ENCODE measurements around the gene ZNF519.
"Not testable (repeated sequence)": the region's sequence is repeated elsewhere in the genome, so short reads cannot be mapped to it uniquely, and the experiment has no call there.

The ZNF519 gene

DNA sequence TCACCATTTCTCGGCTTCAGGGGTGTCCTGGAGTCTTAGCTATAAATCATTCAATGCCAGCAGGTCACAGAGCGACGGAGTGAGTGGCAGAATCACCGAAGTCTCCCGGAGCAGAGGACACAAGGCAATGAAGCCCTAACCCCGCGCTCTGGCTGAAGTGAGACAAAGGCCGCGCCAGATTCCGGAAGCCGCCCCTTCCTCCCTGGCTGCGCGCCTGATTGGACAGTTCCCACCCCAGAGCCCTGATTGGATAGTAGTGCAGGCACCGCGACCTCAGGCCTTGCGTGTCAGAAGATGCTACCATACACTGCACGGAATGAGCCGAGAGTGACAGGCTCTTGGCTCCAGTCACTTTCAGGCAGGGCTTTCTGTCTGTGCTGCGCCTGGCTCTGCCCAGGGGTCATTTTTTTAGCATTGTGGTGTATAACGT lies at the start of gene ZNF519:
Gene ZNF519 (minus strand): TSS at position 165 of the 430 bp plus-strand sequence. CDS start 158 bp downstream, at position 7.
- DNase-seq = peak; percentile 97

DNA sequence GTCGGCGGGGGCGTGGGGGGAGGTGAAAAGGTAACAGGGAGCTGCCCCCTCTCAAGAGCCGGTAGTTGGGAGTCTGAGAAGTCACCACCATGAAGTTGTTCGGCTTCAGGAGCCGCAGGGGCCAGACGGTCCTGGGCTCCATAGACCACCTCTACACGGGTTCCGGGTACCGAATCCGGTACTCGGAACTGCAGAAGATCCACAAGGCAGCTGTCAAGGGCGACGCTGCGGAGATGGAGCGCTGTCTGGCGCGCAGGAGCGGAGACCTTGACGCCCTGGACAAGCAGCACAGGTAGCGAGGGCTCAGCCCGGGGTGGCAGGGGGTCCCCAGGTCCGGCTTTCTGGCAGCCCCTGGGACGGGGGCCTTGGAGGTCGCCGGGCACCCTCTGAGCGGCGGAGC lies 47.1 kb upstream of the ZNF519 start:
- DNase-seq = no peak

DNA sequence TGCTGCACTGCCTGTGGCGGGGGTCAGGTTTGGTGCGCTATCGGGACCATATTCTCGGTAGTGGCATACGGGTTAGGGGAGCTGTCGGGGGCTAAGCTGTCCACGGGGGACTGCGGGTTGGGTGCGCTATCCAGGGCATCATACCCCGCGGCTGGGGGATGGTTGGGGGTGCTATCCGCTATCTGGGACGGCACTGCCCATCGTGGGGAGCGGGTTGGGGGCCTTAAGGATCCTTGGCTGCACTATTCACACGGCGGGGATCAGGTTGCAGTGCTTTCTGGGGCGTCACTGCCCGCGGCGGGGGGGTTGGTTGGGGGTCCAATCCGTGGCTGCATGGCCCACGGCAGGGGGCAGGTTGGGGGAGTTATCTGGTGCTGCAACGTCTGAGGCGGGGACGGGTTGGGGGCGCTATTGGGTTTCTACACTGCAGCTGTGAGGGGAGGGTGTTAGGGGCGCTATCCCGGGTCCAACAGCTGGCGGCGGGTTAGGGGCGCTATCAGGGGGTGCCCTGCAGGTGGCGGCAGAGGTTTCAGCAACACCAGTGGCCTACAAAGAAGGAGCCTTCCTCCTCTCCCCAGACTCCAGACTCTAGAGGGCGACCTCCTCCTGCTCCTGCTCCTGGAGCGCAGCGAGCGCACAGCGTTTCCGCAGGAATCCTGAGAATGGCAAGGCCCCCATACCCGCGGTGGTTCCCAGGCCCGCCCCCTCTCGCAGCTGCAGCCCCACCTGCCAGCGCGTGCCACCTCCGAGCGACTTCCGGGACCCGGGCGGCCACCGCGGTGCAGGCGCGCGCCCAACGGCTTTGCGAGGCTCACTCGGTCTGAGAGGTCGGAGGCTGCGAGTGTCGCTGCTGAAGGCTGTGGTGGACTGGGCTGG lies 46.3 kb upstream of the ZNF519 start:
- DNase-seq = peak; percentile 27

DNA sequence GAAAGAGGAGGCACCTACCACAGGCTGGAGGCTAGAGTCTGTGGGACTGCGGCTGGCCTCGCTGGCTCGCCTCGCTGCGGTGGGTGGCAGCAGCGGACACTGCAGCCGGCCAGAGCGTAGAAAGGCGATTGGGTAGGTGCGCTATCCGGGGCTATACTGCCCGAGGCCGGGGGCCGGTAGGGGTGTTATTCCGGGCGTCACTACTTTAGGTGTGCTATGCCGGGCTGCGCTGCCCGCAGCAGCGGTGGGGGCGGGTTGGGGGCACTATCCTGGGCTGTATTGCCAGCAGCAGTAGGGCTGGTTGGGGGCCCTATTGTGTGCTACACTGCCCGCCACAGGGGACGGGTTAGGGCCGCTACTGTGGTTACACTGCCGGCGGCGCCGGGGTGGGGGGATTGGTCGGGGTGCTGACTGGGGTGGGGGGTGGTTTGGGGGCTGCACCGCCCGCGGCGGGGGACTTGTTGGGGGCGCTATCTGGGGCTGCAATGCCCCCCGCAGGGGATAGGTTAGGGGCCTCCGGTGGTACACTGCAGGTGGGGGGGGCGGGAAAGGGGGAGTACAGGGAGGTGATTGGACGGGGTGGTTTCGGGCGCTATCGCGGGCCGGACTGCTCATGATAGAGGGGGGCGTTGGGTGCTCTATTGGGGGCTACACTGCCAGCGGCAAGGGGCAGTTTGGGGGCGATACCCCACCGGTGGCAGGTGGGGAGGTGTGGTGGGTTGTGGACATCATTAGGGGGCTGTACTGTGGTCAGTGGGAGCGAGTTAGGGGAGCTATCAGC lies 45.5 kb upstream of the ZNF519 start:
- DNase-seq = not testable (repeated sequence)

DNA sequence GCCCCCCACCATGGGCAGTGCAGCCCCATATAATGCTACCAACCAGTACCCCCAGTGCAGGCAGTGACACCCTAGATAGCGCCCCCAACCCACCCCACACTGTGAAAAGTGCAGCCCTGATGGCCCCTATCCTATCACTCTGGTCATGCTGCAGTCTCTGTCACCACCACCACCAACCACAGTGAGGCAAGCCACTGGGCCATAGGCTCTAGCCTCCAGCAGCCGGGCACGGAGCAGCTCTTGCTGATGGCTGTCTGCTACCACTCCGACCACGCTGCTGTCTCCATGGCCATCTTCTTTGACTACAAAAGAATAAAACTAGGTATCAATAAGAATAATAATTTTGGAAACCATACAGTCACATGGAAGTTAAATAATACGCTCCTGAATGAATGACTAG lies 43.2 kb upstream of the ZNF519 start:
- not testable (repeated sequence) for DNase-seq

DNA sequence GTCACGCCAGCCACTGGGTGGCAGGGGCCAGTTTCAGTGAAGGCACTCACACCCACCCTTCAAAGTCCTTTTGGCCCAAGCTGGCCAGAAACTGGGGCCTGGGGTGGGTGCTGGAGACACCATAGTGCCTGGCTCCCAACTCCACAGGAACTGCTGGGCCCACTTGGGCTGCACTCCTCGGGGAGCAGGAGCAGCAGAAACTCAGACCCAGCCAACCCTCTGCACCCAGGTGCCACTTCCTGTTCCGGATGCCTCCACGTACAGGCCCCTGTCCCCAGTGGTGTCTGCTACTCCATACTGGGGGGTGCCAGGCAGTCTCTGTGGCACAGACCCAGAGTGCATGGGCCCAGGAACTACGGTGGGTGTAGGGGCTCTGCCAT lies 42.5 kb upstream of the ZNF519 start:
- no peak for DNase-seq

DNA sequence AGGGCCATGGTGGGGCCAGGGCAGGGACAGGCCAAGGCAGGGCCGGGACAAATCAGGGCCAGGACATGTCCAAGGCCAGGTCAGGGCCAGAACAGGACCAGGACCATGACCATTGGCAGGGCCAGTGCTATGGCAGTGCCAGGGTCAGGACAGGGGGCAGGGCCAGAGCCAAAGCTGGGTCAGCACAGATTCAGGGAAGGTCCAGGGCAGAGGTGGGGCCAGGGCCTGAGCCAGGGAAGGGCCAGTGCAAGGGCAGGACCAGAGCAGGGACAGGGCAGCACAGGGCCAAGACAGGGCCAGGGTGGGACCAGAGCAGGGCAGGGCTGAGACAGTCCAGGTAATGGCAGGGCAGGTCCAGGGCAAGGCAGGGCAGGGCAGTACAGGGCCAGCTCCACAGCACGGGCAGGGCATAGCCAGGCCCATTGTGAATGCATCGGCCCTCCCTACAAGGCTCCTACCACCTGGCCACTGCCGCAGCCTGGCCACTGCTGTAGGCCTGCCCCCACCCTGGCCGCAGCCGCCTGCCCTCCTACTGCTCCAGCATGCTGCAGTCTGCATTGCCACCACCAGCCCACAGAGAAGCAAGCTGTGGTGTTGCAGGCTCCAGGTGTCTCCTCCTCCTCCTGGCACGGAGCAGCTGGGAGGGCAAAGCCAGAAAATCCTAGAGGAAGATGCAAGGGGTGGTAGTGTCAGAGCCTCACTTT lies 41.9 kb upstream of the ZNF519 start:
- not testable (repeated sequence) for DNase-seq

DNA sequence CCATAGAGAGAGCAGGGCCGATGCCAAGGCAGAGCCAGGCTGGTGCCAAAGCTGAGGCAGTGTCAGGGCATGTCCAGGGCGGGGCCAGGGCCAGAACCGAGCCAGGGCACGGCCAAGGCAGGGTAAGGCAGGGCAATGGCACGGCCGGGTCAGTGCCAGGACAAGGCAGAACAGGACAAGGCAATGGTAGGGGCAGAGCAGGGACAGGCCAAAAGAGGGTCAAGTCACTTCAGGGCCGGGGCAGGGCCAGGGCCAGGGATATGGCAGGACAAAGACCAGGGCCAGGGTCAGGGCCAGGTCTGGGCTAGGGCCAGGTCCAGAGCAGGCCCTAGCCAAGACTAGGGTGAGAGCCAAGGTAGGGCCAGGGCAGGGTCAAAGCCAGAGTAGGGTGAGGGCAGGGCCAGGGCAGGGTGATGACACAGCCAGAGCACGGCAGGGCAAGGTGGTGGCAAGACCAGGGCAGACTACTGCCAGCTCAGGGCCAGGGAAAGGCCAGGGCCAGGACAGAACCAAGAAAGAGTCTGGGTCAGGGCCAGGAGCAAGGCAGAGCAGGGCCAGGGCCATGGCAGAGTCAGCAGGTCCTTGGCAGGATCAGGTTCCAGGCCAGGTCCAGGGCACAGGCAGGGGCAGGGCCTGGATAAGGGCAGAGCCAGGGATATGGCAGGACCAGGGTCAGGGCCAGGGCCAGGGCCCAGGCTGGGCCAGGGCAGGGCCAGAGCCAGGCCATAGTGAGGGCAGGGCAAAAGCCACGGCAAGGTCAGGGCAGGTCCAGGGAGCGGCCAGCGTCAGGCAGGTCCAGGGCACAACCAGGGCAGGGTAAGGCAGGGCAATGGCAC lies 41.1 kb upstream of the ZNF519 start:
- not testable (repeated sequence) for DNase-seq

DNA sequence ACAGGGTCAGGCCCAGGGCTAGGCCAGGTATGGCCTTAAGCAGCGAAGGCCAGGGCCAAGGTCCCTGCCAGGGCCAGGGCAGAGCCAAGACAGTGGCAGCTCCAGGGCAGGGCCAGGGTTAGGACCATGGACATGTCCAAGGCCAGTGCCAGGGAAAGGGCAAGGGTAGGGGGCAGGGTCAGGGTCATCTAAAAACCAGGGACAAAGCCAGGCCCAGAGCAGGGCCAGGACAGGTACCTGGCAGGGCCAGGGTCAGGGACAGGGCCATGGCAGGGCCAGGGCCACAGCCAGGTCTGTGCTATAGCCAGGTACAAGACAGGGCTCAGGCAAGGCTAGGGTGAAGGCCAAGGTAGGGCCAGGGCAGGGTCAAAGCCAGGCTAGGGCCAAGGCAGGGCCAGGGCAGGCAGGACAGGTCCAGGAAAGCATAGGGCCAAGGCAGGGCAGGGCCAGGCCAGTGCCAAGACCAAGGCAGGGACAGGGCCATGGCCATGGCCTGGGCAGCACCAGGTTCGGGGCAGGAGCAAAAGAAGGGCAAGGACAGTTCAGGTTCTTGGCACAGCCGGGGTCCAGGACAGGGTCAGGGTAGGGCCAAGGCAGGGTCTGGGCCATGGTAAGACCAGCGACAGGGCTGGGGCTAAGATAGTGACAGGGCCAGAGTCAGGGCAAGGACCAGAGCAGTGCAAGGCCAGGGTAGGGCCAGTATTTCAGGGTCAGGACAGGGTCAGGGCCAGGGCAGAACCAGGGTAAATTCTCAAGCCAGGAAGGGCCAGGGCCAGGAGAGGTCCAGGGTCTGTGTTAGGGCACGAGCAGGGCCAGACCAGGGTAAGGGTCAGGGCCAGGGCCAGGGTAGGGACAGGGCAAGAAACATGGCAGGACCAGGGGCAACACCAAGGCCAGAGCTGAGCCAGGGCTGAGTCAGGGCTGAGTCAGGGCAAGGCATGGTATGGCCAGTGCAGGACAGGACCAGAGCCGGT lies 40.2 kb upstream of the ZNF519 start:
- not testable (repeated sequence) for DNase-seq

DNA sequence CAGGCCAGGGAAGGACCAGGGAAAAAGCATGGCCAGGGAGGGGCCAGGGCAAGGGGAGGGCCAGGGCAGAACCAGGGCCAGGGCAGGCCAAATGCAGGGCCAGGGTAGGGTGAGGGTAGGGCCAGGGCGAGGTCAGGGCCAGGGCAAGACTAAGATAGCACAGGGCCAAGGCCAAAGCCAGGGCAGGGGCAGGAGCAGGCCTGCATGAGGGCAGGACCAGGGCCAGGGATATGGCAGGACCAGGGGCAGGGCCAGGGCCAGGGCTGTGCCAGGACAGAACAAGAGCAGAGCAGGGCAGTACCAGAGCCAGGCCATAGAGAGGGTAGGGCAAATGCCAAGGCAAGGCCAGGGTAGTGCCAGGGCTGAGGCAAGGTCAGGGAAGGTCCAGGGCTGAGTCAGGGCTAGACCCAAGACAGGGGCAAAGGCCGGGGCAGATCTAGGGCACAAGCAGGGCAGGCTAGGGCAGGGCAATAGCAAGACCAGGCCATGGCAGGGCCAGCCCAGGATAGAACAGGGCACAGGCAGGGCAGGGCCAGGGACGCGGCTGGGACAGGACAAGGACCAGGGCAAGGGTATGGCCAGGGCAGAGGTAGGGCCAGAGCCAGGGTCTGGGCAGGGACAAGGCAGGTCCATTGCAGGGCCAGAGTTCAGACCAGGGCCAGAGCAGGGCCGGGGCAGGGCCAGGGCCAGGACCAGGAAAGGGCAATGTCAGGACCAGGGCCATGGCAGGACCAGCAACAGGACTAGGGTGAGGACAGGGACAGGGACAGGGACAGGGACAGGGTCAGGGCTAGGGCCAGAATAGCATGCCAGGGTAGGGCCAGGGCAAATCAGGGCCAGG lies 39.3 kb upstream of the ZNF519 start:
- not testable (repeated sequence) for DNase-seq

DNA sequence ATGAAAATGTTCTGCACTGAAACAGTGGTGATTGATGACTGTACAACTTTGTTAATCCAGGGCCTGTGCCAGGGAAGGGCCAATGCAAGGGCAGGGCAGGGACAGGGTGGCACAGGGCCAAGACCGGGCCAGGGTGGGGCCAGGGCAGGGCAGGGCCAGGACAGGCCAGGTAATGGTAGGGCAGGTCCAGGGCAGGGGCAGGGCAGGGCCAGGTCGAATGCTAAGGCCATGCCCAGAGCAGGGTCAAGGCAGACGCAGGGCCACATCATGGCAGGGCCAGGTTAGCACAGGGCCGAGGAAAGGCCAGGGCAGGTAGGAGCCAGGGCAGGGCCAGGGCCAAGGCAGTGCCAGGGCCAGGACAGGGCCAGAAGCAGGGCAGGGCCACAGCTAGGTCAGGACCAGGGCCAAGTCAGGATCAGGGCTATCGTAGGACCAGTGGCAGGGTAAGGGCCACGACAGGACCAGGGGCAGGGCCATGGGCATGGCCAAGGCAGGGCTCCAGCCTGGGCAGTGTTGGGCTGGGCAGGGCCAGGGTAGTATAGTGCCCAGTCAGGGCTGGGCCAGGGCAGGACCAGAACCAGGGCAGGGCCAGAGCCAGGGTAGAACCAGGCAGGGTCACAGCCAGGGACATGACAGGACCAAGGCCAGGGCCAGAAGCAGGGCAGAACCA lies 38.3 kb upstream of the ZNF519 start:
- not testable (repeated sequence) for DNase-seq

DNA sequence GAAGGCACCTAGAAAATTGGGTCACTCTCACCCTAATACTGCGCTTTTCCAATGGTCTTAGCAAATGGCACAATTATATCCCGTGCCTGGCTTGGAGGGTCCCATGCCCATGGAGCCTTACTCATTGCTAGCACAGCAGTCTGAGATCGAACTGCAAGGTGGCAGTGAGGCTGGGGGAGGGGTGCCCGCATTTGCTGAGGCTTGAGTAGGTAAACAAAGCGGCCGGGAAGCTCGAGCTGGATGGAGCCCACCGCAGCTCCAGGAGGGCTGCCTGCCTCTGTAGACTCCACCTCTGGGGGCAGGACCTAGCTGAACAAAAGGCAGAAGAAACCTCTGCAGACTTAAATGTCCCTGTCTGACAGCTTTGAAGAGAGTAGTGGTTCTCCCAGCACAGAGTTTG lies 30.7 kb upstream of the ZNF519 start:
- not testable (repeated sequence) for DNase-seq

DNA sequence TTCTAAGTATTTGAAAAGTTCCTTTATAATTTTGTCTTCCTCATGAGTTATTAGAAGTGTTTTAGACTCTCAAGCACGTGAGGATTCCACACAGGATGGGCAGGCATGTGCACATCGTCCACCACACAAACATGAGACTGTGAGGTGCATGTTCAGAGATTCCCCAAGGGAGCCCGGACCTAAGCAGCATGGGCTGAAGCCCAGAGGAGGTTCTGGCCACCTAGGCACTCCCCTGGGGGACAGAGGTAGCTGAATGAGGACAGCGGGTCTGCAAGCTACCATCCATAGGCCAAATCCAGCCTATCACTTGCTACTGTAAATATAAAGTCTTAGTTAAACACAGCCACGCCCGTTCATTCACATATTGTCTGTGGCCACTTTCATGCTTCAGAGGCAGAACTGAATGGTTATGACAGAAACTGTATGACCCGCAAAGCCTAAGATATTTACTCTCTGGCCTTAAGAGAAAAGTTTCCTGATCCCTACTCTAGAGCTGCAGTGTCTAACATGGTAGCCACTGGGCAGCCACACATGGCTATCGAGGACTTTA lies 19.4 kb upstream of the ZNF519 start:
- DNase-seq = not testable (repeated sequence)

DNA sequence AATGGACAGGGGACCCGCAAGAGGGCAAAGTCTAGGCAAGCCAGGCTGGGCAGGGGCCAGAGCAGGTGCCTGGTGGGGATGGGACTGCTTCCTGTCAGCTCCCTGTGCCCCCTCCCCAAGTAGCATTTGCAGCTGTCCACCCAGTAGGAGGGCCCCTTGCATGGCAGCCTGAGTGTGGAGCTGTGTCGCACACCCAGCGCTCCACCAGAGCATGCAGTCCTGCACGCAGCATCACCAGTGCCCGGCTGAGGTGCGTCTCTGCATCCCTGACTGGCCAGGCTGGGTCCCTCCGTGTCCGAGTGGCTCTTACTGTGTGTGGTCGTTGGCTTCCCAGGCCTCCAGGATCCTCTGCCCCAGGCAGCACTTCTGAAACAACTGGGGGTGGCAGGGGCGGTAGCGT lies 18.5 kb upstream of the ZNF519 start:
- DNase-seq = not testable (repeated sequence)

DNA sequence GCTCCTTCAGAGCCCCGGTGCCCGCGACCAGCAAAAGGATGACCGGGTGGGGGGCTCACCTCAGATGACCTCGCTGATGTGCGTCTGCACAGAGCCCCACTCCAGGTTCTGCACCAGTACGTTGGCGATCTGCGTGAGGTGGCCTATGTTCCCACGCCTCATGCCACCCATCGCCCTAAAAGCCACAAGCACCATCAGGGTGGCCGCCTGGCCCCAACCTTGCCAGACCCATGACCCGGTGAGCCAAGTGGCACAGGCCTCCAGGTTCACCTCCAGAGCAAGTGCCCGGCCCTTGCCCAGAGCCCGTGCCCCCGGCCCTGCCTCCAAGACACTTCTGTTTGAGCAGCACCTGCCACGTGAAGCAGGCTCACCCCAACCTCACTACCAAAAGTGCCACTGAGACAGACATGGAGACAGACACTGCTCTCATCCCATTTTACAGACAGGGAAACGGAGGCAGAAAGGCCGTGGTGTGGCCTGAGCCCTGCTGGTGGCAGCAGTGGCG lies 17.7 kb upstream of the ZNF519 start:
- DNase-seq = not testable (repeated sequence)

DNA sequence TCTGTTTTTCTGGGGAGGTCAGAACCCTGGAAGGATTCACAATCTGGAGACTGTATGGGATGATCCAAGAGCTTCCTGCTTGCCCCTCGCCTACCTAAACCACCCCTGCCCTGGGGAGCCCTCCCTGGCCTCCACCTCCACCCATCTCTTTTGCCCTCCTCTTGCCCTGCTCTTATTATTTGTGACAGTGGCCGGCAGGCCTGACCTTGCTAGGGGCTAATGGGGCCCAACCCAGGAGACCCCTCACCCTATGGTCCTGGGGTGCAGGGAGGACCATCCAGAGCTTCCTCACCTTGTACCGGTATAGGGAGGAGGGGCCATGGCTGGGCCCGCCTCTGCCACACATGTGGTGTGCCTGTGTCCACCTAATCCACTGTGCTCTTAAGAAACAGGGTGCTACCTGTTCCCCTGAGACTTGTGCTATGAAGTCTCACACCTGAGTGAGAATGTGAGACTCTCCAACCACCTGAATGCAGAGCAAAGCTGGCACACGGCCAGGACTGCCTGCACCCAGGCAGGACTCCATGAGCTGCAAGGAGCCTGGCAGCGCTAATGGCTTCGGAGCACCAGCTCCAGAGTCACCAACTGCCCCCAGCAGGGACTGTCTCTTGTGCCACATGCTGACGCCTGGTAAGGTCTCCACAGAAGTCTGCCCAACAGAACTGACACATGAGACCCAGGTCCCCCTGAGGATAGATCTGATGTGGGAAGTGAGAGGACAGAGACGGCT lies 17.1 kb upstream of the ZNF519 start:
- not testable (repeated sequence) for DNase-seq

DNA sequence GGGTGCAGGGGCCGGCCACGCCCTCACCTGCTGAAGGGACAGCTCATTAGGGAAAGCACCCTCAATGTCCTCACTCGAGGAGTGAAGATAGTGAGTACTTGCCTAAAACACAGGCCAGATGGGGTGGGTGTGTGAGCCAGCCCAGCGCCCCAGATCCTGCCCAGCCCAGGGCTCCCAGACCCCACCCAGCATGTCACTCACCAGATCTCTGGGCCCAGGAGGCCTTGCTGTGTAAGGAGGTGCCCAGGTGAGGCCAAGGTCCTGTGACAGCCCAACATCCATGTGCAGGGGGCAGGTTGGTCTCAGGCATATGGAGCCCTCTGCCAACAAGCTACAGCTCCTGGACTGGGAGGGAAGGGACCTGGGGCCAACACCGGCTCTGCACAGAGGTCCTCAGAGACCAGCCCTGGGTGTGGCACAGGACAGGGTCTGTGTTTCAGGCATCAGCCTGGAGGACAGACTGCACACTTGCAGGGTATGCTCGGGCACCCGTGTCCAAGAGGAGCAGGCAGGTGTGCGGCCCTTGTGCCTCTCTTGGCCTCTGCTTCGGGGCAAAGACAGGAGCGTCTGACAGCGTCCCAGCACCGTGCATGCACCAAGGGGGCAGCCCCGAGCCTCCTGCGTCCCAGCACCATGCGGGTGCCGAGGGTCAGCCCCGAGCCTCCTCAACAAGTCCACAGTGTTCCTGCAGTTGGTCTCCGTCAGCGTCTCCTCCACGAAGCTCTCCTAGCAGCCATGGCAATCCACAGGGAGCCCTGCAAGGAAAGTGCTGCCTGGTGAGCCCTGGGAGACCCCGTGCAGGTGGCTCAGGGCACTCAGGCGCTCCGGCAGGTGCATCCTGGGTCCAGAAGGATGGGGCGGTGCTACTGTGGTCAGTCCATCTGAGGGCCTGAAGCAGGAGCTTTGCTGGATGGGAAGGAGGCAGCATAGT lies 16.0 kb upstream of the ZNF519 start:
- not testable (repeated sequence) for DNase-seq

Data from fibroblast of skin of right biceps (primary cell).